Fibroblast of skin of scalp (primary cell): ENCODE measurements around the gene MAPK10. TPM values are rescaled to one million over a fixed set of nuclear protein-coding genes. Genes with fewer than 3 reads are reported as not detected.

Source experiments
- DNase-seq: peaks from one replicate; pipeline ENCODE4 v3.0.0-alpha.2; 2013
- polyA plus RNA-seq, 2 experiments: library from polyadenylated mRNA; unstranded; fragments of 120-200 nt; gene quantifications; one replicate each; pipeline ENCODE4 v1.2.1, GENCODE V29; 2013; ENCODE audit not compliant: insufficient read length in 2 of 2

Gene MAPK10
- polyA plus RNA-seq (2013, experiment 1 of 2; ENCODE audit: insufficient read length): 1.3 TPM
- polyA plus RNA-seq (2013, experiment 2 of 2; ENCODE audit: insufficient read length): 2.2 TPM

DNA sequence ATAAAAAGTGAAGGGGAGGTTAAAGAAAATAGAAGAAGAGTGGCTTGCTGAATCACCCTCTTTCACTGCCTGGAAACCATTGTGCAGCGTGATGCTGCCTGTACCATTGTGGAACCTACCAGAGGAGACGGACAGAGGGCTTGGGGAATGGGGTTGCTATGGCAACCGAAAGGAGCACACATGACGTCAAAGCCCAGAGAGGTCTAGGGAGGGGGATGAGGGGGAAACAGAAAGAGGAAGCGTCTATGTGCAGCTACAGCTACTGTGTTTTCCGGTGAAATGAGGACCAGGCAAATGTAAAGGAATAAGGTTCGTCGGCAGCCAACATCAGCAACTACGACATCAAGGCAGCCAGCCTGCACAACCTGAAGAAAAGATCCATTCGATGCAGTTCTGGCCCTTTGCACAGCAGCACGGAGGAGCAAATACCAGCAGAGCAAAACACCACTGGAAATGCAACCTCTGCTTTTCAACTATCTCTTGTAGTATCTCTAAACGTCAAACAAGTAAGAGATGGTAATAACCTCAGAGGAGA, at the start of gene MAPK10:
TSS of gene MAPK10 (minus strand) at position 110 of the 535 bp plus-strand sequence.
- peak; percentile 79 for DNase-seq

DNA sequence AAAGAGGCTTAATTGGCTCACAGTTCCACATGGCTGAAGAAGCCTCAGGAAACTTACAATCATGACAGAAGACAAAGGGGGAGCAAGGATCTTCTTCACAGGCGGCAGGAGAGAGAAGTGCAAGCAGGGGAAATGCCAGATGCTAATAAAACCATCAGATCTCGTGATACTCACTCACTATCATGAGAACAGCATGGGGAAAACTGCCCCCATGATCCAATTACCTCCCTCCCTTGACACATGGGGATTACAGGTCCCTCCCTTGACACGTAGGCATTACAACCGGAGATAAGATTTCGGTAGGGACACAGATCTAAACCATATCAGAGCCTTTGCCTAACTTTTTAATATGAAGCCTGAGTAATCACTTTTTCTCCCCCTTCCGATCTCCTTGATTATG, 43.7 kb upstream of the MAPK10 start:
- no peak for DNase-seq

DNA sequence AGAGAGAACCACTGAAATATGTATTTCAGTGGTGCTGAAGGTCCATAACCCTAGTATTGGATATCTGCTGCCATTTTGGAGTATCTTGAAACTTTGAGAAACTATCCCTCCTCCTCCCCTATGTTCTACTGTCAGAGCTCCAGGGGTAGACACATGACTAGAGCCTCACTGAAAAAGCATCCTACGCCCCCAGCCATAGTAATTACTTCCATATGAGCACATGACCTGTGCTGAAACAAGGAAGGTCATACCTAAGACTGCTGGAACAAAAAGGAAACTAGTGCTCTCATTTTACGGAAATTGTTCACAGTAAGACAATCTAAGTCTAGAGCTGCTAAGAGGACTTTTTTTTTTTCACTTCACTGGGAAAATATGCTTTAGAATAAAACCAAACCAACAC, 42.0 kb upstream of the MAPK10 start:
- DNase-seq: no peak

DNA sequence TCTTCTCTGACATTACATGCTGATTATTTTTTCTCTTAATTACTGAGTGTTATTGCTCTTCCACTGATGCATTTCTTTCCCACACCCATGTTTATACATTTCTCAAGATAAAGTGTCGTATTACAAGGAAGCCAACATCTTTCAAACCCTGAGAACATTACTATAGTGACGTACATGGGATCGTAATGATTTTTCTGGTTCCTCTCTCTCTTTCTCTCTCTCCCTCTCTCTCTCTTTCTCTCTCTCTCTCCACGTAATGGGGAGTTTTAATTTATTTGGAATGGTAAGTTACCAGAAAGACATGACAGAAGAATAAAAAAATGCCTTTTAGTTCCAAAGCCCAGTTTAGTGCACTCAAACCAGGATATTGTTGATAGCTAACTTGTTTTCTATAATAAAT, 40.4 kb upstream of the MAPK10 start:
- DNase-seq: no peak

DNA sequence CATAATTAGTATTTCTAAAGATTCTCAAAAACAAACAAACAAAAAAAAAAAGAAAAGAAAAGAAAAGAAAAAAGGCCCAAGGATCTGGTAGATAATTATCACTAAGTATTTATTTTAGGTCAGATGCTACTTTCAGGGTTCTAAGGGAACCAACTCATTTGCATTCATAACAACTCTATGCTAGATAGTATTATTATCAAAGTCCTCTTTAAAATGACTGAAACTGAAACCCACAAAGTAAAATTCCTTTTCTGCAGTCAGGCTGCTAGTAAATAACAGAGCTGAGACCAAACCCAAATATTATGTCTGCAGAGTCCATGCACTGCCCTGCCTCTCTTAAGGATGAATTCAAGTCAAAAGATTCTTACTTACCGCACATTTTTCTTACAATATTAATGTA, 38.3 kb upstream of the MAPK10 start:
- no peak for DNase-seq

DNA sequence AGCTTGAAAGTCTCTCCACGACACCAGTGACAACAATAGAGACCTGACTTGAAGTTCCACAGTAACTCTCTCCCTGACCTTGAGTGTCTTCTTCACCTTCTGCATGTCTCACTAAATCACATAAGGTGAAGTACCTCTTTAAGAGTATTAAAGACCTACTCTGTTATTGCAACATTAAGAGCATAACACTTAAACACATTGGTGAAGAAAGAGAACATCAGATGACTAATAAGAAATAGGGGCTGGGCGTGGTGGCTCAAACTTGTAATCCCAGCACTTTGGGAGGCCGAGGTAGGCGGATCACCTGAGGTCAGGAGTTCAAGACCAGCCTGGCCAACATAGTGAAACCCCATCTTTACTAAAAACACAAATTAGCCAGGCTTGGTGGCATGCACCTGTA, 33.9 kb upstream of the MAPK10 start:
- no peak for DNase-seq

DNA sequence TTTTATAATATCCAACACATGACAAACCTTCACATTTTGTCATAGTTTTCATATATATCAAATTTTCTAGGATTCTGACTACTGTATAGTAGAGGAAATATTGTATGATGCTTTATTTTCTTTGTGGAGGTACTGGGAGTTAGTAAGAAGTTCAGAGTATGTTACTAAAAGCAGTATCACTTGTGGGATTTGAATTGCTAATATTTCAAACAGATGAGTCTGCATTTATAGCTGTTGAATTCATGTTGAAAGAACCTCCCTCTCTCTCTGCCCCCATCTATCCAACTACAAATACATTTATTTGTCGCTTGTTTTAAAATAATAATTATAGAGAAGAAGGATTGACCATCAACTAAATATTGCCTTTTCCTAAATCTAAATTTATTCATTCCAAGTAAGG, 29.8 kb upstream of the MAPK10 start:
- no peak for DNase-seq

DNA sequence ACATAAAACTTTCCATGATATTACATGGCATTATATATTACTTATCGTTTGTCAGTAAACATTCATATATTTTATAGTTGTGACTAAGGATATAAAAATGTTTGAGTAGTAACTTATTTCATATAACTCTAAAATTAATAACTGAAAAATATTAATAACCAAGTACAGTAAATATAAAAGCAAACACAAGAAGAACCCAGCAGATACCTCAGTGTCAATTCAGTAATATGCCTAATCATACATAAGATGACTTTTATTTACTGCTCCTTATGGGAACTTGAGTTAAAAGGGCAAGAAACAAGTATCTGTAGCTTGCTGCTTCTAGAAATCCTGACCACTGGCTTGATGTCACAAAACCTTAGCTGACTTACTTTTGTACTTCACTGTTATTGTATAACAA, 28.4 kb upstream of the MAPK10 start:
- DNase-seq: no peak

DNA sequence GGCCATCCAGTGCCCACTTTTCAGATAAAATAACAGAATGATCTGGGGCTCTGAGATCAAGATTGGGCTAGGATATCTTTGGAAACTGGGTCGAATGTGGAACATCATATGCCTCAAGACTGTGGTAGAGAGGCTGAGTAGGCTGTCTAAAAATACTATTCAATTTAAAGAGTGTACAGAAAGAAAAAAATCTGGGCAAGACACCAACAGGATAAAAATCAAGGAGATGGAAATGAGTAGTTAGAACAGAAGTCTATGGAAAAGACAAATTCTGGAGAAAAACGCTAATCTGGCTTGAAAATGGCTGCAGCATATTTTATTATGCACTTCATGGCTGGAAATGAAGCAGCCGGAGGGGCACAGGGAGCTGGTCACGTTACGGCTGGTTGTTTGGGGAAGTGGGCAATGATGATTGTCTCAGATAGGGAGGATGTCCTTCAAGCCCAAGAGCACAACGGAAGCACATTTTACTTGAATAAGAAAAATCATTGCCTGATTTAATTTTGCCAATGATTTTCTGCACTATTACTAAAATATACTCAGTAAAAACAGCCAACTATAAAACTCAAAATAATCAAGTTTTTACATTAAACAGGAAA, 27.1 kb upstream of the MAPK10 start:
- no peak for DNase-seq

DNA sequence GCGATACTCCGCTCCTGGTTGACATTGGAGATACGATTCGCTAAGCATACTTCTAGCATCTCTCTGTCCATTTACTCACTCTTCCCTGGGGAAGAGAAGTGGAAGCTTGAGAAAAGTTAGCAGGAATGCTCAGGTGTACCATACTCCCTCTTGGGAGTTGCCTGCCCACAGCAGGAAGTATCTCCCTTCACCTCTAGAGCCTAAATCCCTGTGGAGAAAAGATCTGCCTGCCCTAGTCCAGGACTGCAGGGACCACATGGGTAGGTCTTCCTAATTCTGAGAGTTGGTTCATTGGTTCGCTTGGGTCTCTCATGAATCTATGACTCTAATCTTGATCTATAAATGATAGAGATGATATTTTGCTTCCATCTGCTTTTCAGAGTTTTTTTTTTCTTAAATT, 26.3 kb upstream of the MAPK10 start:
- DNase-seq: no peak

DNA sequence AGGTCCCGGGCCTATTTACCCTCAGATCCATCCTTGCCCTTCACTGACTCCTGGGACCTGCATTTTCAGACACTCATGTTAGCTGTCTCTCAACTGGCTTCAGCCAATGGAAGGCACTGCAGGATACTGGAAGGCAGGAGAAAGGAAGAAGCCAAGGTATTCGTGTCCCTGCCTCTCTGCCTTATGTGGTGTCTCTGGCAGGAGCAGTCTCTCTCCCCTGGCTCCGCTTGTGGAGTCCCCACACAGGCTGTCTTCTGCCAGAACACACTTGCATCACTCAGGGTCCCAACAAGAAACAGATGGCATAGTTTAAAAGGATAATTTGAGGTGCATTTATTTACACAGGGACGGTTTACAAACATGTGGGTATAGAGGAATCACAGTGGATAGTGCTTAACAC, 21.6 kb upstream of the MAPK10 start:
- DNase-seq: no peak

DNA sequence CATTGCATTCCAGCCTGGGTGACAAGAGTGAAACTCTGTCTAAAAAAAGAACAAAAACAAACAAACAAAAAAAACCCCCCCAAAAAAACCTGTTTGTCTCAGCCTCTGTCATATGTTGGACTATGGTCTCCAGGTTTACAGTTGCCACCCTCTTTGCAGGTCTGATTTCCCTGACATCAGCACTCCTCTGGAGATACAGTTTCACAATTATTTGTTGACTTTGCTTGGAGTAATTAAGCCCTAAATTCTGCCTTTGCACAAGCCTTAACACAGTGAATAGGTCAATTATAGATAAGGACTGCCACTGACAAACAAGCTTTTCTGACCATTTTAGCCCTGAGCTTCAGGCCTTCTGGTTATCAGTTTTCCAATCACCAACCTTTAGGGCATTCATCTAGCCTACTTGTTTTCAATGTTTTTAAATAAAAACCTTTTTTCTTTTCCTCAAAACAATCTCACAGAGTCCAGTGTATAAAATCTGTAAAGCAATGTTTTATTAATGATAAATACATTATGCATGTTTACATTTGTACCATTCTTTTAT, 20.4 kb upstream of the MAPK10 start:
- DNase-seq: no peak

DNA sequence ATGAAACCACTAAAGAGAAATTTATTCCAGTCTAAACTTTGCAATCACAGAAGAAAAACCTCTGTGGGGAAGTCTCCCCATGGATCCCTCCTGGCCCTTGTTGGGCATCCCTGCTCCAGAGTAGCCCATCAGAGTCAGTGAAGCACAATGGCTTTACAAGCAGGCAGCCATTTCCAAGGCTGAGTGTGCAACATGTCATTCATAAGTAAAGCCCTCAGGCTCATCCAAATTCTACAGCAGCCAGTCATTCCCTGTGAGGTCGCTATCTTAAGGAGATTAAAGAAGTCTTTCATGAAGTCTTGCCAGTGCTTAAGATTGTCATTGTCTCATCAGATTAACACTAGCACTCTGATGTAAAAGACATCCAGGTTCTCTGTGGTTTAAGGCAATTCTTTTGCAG, 17.0 kb upstream of the MAPK10 start:
- no peak for DNase-seq

DNA sequence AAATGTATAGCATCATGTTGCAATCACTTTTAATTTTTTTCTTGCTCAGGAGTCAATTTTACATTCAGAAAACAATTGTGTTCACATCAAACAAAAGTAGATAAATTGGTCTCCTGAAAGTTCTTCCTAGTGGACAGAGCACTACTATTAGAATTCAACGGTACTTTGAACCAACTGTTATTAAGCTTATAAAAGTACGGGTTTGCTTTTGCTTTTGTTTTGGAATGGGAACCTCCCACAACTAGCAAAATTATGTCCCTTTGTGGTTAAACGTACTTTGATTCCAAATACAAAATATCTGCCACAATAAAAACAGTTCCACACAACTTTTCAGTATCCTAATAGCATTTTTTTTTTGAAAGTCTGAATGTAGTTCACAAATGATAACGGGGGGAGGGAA, 8.6 kb upstream of the MAPK10 start:
- DNase-seq: no peak

DNA sequence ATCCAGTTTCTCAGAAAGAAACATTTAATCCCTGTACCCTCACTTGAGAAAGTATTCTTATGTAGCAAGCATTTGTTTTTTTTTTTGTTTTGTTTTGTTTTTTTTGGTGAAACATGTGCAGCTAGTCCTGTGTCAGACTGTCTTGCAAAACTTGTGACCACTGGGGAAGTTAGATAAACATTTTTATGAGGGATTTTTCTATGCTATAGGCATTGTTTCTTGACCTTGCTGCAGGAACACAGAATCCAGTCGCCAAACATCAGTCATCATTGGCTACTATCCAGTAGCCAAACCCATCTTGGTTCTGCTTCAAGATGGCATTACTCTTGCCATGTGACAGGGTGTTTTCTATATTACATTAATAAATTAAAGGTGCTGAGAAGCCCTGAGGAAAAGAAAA, 7.7 kb upstream of the MAPK10 start:
- DNase-seq: peak; percentile 23

DNA sequence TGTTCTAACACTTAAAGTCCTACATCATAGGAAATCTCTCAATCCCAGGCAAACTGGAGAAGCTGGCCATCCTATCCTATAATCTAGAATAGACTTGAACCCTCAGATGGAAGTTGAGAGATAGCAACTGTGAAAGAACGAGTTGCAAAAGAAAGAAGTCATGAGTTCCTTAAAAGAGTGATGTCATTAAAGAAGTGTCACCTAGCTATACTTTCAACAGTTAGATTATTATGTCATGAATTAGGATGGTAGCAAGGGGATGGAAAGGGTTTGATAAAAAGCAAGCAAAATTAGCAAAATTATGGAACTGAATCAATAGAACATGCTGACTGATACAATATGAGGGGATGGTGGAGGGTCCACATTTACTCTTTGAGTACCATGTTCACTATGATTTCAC, 7.1 kb upstream of the MAPK10 start:
- no peak for DNase-seq

DNA sequence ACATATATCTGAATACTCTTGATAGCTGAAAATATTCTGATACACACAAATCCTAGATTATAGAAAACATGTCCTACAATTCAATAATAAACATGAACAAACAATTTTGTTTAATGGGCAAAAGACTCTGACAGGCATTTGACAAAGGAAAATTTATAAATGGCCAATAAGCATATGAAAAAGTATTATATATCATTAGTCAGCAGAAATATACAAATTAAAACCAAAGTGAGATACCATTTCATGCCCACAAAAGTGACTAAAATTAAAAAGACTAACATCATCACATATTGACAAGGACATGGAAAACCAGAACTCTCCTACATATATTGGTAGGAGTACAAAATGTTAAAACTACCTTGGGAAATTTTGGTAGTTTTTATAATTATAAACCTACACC, 2.7 kb upstream of the MAPK10 start:
- no peak for DNase-seq

DNA sequence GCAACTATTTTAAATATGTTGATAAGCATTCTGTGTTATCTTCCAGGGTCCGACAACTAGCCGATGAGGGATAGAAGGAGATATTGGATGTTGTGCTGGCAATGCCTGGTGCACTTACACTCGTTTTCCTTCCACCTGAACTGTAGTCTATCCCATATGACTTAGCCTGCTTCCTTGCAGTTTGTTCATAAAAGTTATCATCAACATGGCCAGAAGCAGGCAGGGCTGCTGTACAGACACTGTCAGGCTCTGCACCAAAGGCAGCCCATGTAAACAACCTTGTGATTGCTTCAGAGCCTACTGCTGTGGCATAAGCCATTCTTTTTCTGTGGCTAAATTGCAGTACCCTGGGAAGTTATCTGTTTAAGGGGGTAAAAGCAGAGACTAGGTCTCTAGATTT, 1.6 kb downstream of the MAPK10 start:
- no peak for DNase-seq

DNA sequence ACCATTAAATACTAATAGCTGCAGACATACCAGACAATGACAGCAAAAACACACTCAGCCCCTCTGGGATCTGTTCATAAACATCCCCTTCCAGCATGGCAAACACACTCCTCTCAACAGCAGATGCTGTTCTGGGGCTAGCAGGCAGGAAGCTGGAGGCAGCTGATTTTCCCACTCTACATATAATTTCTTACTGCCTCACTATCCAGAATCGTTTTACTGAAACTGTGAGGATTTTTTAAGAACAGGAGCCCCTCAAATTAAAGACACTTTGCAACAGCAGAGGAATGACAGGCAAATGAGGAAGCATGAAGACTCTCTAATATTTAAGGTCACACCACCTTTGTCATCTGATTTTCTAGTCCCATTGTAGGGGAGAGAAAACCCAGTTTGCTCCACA, 2.2 kb downstream of the MAPK10 start:
- no peak for DNase-seq

DNA sequence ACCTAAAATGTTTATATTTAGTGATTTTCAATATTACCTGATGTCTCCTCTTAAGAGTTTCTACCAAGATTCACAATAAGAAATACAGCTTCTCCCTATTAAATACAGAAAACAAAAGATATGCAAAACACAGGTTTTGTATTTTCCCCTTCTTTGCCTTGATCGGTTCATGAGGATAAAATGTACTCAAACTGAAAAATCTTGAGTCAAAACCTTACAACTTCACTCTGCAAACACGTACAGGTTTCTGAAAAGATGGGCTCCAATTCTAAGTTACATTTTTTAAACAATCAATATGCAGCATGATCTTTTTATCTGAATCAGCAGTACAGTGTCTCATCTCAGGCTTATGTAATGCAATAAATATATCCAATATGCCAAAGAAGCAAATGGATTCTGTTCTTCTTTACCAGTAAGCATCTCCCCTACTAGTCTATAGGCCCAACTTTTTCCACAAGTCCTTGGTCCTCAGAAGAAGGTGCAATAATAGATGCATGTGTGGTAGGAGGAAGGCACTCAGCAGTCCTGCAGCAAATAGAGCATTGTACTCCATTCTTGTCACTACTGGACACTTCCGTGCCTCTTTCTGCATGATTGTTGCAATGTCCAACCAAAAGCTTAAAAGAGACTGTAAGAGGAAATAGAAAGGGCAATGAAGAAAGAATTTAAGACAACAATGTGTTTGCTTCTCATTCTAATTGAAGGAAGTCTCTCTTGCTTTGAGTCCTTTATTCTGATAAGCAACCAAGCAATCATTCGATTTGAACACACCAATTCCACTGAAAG, 3.2 kb downstream of the MAPK10 start:
- DNase-seq: no peak

DNA sequence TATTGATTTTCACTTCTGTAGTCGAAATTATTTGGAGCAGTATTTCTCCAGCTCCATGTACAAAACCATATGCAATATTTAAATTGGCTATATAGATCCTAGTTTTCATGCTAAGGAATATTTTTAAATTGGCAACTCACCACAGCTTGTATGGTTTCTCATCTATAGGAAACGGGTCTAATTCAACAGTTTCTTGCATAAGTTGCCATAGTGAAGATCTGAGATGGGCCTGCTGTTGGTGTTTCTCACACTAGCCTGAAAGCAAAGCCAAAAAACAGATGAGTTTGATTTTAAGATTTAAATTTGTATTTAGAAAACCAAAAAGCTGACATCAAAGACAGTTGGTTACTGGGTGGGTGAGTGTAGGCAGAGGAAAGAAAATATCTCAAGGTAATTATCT, 5.5 kb downstream of the MAPK10 start:
- DNase-seq: no peak

DNA sequence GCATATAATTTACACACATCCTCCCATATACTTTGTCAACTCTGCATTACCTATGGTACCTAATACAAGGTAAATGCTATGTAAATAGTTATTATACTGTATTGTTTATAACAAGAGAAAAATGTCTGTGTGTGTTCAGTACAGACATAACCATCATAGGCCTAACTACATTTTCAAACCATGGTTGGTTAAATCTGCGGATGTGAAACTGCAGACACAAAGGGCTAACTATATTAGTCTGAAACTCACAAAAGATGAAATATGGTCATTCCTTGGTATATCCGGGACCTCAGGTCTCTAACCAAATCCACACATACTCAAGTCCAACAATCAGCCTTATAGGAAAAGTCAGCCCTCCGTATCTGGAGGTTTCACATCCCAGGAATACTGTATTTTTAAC, 13.5 kb downstream of the MAPK10 start:
- DNase-seq: no peak

DNA sequence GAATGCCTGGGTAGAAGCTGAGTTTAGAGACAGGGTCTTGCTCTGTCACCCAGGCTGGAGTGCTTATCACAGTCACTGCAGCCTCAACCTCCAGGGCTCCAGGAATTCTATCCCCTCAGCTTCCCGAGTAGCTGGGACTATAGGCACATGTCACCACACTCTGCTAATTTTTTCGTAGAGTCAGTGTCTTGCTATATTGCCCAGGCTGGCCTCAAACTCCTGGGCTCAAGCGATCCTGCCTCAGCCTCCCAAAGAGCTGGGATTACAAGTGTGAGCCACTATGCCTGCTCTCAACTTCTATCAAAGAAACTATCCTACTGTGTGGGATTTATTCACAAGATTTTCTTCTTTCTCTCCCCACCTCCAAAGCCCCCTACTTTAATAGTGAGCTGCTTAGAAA, 15.7 kb downstream of the MAPK10 start:
- no peak for DNase-seq

DNA sequence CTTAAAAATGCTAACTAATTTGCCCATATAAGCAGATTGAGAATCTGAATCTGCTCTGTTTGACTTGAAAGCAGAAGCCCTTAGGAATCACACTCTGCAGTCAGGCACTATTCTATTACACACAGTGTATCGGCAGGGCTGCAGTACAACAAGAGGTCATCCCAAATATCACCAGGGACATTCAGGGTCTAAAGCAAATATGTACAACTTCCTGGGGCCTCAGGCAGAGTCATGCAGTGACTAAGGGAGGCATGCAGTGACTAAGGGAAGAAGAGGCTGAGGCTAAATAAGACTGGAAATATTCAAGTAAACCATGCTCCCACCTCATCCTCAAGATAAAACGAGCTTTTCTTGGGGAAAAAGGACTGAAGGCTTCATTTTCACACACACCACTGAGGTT, 20.9 kb downstream of the MAPK10 start:
- DNase-seq: peak; percentile 84
